HepG2 (cell line): ENCODE results near the gene HAPLN2. TPM values are rescaled to one million over a fixed set of nuclear protein-coding genes. Genes with fewer than 3 reads are reported as not detected.

Experiments
- ATAC-seq: fragments of 200-7000 bp; cut with Tn5 transposase; 3 replicates; pipeline ENCODE4 v1.9.1; 2020; ENCODE audit warnings: mild to moderate bottlenecking, moderate library complexity
- BruUV-seq: library from RNA; stranded (reverse); fragments of 400-500 nt; replicated peaks from 2 replicates; lab custom pipeline; 2021; lab: Mats Ljungman, UMichigan
- CTCF ChIA-PET: fragments of 300-600 bp; formaldehyde crosslinking; extraction: SDS; loops from one replicate; lab custom pipeline; 2021; ENCODE audit warnings: low total read pairs, inconsistent platforms, low intra/inter-chr PET ratio; lab: Yijun Ruan, JAX
- POLR2A ChIA-PET: fragments of 350-600 bp; sonication (Branson Sonifier 250); formaldehyde crosslinking; loops from one replicate; lab custom pipeline; 2020; ENCODE audit warnings: antibody characterized with exemption, inconsistent platforms; lab: Yijun Ruan, JAX
- DNase-seq: peaks from one replicate; pipeline ENCODE4 v3.0.0-alpha.2; 2015; ENCODE audit warnings: low spot score
- FAIRE-seq: peaks from 3 replicates; lab custom pipeline; 2011; peaks lifted over from hg19 to GRCh38; lab: Jason Lieb, UNC
- H2AFZ ChIP-seq: one replicate; pipeline ENCODE4 v1.6.1; 2011; ENCODE audit warnings: low read length, inconsistent platforms
- H3K27ac ChIP-seq: fragments of 300-600 bp; 3 replicates; pipeline ENCODE4 v1.8.0; 2011; ENCODE audit warnings: mixed run types, mild to moderate bottlenecking, mixed read lengths, low read length, inconsistent platforms; ENCODE audit not compliant: insufficient read depth; ENCODE audit errors: extremely low read length
- H3K27me3 ChIP-seq, 2 experiments: fragments of 200-600 bp in 1 of 2; 2 replicates in 1 of 2; 3 replicates in 1 of 2; pipeline versions ENCODE4 v1.6.0 to v1.8.0; 2011; ENCODE audit warnings: low read length in 2 of 2, mild to moderate bottlenecking in 2 of 2, moderate library complexity in 2 of 2, inconsistent platforms in 1 of 2; ENCODE audit not compliant: insufficient read depth in 2 of 2, control insufficient read depth in 1 of 2
- H3K36me3 ChIP-seq, 2 experiments: fragments of 200-600 bp in 1 of 2; replicated peaks in 1 of 2; 2 replicates in 1 of 2; 3 replicates in 1 of 2; pipeline versions ENCODE4 v1.5.1 to v1.8.0; 2011; ENCODE audit warnings: low read length in 2 of 2, inconsistent platforms in 1 of 2; ENCODE audit not compliant: insufficient read depth in 2 of 2, control insufficient read depth in 1 of 2
- H3K4me1 ChIP-seq: 2 replicates; pipeline ENCODE4 v1.5.1; 2012; ENCODE audit warnings: low read length, inconsistent platforms; ENCODE audit not compliant: insufficient read depth
- H3K4me2 ChIP-seq: 2 replicates; pipeline ENCODE4 v1.6.0; 2011; ENCODE audit warnings: low read depth, low read length, inconsistent platforms
- H3K4me3 ChIP-seq, 3 experiments: fragments of 200-600 bp in 1 of 3; sonication (generic), shearing (Covaris generic) in 1 of 3; replicated peaks in 1 of 3; 2 replicates each; pipeline ENCODE4 v1.5.1; 2011 to 2016; ENCODE audit warnings: low read length in 3 of 3, inconsistent platforms in 2 of 3, low read depth in 2 of 3, mild to moderate bottlenecking in 2 of 3, control low read depth in 1 of 3, mixed read lengths in 1 of 3; ENCODE audit not compliant: insufficient read depth in 1 of 3
- H3K79me2 ChIP-seq: one replicate; pipeline ENCODE4 v1.6.1; 2011; ENCODE audit warnings: low read length, inconsistent platforms; ENCODE audit not compliant: insufficient read depth
- H3K9ac ChIP-seq: 2 replicates; pipeline ENCODE4 v1.6.0; 2011; ENCODE audit warnings: mild to moderate bottlenecking, low read depth, low read length, inconsistent platforms; ENCODE audit not compliant: insufficient read depth
- H3K9me3 ChIP-seq: 2 replicates; pipeline ENCODE4 v1.5.1; 2012; ENCODE audit warnings: mild to moderate bottlenecking, low read length
- H4K20me1 ChIP-seq: 2 replicates; pipeline ENCODE4 v1.6.0; 2011; ENCODE audit warnings: inconsistent platforms, mild to moderate bottlenecking, low read length, moderate library complexity; ENCODE audit not compliant: insufficient read depth
- AHR ChIP-seq: IDR thresholded peaks from 2 replicates; pipeline ENCODE4 v1.6.1; 2018; ENCODE audit warnings: missing genetic modification reagents, missing compliant biosample characterization
- CHCHD3 ChIP-seq: sonication (generic); formaldehyde crosslinking; IDR thresholded peaks from 2 replicates; pipeline ENCODE4 v1.8.0; 2022; ENCODE audit warnings: mild to moderate bottlenecking, missing genetic modification reagents, moderate library complexity
- FOSL2 ChIP-seq: sonication (generic); formaldehyde crosslinking; IDR thresholded peaks from 2 replicates; pipeline ENCODE4 v1.4.0; 2020; ENCODE audit warnings: missing genetic modification reagents
- FOXA1 ChIP-seq, 2 experiments: fragments of 450-650 bp in 1 of 2; sonication (generic) in 1 of 2; formaldehyde crosslinking in 1 of 2; IDR thresholded peaks; 2 replicates each; pipeline versions ENCODE4 v1.4.0 to v1.6.1; 2016 to 2020; ENCODE audit warnings: missing genetic modification reagents in 1 of 2
- PHF8 ChIP-seq: sonication (generic); formaldehyde crosslinking; IDR thresholded peaks from 2 replicates; pipeline ENCODE4 v1.5.0; 2020; ENCODE audit warnings: missing genetic modification reagents
- SP2 ChIP-seq: sonication (generic); formaldehyde crosslinking; IDR thresholded peaks from 2 replicates; pipeline ENCODE4 v1.5.1; 2020; ENCODE audit warnings: mild to moderate bottlenecking, missing genetic modification reagents
- ZBTB38 ChIP-seq: sonication (generic); formaldehyde crosslinking; IDR thresholded peaks from 2 replicates; pipeline ENCODE4 v1.5.1; 2020; ENCODE audit warnings: mild to moderate bottlenecking, missing genetic modification reagents
- ZNF207 ChIP-seq: fragments of 450-650 bp; IDR thresholded peaks from 2 replicates; pipeline ENCODE4 v1.6.1; 2016; ENCODE audit warnings: antibody characterized with exemption, borderline replicate concordance
- ZNF24 ChIP-seq: fragments of 450-650 bp; IDR thresholded peaks from 2 replicates; pipeline ENCODE4 v1.6.1; 2017; ENCODE audit warnings: antibody characterized with exemption, mild to moderate bottlenecking
- ZNF562 ChIP-seq: sonication (generic); formaldehyde crosslinking; IDR thresholded peaks from 2 replicates; pipeline ENCODE4 v1.8.0; 2022; ENCODE audit warnings: missing genetic modification reagents, borderline replicate concordance
- WGBS: methylation state at CpG from one replicate; pipeline ENCODE4 v1.1.6; 2017; ENCODE audit warnings: low lambda C conversion rate; 5-methylcytosine and 5-hydroxymethylcytosine counted together
- in situ Hi-C: cut with HindIII; loops from 2 replicates; pipeline ENCODE4 v1.10.0; 2017; ENCODE audit warnings: low pct_unique_long_range_greater_than_20kb; ENCODE audit not compliant: extremely low pct_ligation_motif_present
- intact Hi-C: fragments of 100-400 bp; cut with micrococcal nuclease; formaldehyde crosslinking; loops from one replicate; pipeline ENCODE4 v1.10.0; 2022; ENCODE audit not compliant: unreplicated experiment
- polyA plus RNA-seq, 8 experiments: library from polyadenylated mRNA; depleted of rRNA in 3 of 8; stranded (reverse) in 7 of 8; unstranded in 1 of 8; fragments of >200 nt; fragmentation: Illumina TruSeq in 4 of 8; extraction: Trizol in 4 of 8; gene quantifications; 2 replicates each; pipeline versions ENCODE4 v1.2.1 to v1.2.3, GENCODE V29; 2011 to 2016; ENCODE audit warnings: low read depth in 4 of 8, missing spikeins in 1 of 8, mixed read lengths in 1 of 8; ENCODE audit not compliant: insufficient read depth in 1 of 8
- total RNA-seq, 5 experiments: library from RNA; depleted of rRNA; stranded (reverse); fragments of >200 nt; fragmentation: Illumina TruSeq; extraction: Trizol; gene quantifications; 2 replicates each; pipeline ENCODE4 v1.2.3, GENCODE V29; 2016; ENCODE audit warnings: low read depth in 1 of 5
- TF ChIP-seq, protein P1 (sequence below): sonication (generic); formaldehyde crosslinking; conservative IDR thresholded peaks from 2 replicates; pipeline ENCODE4 v1.8.0; 2022; ENCODE audit warnings: missing genetic modification reagents
- TF ChIP-seq, protein P2 (sequence below): sonication (generic); formaldehyde crosslinking; conservative IDR thresholded peaks from 2 replicates; pipeline ENCODE4 v1.4.0; 2020; ENCODE audit warnings: missing genetic modification reagents
- TF ChIP-seq, protein P3 (sequence below): sonication (generic); formaldehyde crosslinking; IDR thresholded peaks from 2 replicates; pipeline ENCODE4 v1.4.0; 2020; ENCODE audit warnings: missing genetic modification reagents, mild to moderate bottlenecking, borderline replicate concordance
- TF ChIP-seq, protein P4 (sequence below): sonication (generic); formaldehyde crosslinking; IDR thresholded peaks from 2 replicates; pipeline ENCODE4 v1.4.0; 2020; ENCODE audit warnings: mild to moderate bottlenecking, missing genetic modification reagents

The HAPLN2 gene
- total and polyA plus RNA-seq, 2 of the 13 experiments (the other 11 are each of a cell fraction or from before 2014, with no cell fraction given) = not detected

DNA sequence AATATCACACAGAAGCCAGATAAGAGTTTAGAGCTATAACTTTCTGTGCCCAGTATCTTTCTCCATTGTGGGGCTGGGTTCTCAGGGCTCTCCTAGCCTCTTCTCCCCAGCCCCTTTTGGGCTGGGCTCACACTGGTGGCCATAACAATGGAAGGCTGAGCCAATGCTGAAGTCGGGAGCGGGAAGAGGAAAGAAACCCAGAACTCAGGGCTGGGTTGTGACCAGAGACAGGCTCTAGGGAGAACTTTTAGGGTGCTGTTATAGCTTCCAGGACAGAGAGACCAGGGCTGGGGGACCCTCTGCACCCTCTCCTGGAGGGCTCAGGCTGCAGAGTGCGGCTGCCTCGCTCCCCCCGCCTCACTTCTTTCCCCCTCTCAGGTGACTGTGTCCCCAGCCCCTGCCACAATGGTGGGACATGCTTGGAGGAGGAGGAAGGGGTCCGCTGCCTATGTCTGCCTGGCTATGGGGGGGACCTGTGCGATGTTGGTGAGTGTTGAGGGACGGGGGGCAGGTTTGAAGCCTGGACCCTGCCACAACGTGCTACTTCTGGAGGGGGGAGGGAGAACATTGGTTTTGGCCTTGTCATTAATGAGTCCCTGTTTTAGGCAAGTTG is 36.8 kb downstream of the HAPLN2 start (continued):
- TF ChIP-seq, protein P1, sequence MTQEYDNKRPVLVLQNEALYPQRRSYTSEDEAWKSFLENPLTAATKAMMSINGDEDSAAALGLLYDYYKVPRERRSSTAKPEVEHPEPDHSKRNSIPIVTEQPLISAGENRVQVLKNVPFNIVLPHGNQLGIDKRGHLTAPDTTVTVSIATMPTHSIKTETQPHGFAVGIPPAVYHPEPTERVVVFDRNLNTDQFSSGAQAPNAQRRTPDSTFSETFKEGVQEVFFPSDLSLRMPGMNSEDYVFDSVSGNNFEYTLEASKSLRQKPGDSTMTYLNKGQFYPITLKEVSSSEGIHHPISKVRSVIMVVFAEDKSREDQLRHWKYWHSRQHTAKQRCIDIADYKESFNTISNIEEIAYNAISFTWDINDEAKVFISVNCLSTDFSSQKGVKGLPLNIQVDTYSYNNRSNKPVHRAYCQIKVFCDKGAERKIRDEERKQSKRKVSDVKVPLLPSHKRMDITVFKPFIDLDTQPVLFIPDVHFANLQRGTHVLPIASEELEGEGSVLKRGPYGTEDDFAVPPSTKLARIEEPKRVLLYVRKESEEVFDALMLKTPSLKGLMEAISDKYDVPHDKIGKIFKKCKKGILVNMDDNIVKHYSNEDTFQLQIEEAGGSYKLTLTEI (CRISPR knock-in tag) = no peak
- TF ChIP-seq, protein P2, sequence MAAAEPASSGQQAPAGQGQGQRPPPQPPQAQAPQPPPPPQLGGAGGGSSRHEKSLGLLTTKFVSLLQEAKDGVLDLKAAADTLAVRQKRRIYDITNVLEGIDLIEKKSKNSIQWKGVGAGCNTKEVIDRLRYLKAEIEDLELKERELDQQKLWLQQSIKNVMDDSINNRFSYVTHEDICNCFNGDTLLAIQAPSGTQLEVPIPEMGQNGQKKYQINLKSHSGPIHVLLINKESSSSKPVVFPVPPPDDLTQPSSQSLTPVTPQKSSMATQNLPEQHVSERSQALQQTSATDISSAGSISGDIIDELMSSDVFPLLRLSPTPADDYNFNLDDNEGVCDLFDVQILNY (CRISPR knock-in tag) = no peak

GRCh38 chr1:156656806-156657740 is 37.9 kb downstream of the HAPLN2 start:
- Histone ChIP-seq H2AFZ (no peak overlapping the region), H3K27me3 (no peaks in the 10 kb centered on the region; a peak in 1 of 5 replicates), H3K36me3 (peaks cover 1 to 5% of the 10 kb centered on the region in 2 experiments; a peak in 1 of 5 replicates), H4K20me1 (peaks cover 78% of the 10 kb centered on the region), H3K27ac (no peak overlapping the region), H3K9me3 (no peaks in the 10 kb centered on the region), H3K4me1 (peaks cover 51% of the 10 kb centered on the region), H3K79me2 (peaks cover 20% of the 10 kb centered on the region), H3K4me3 (peak overlapping the region in 1 of 3 experiments; percentile 56; a peak in 2 of 6 replicates), H3K9ac (no peak overlapping the region), H3K4me2 (peak overlapping the region; percentile 96)
- in situ Hi-C loops = no loop called here
- CTCF ChIA-PET = interaction anchor here (1.7 to 6.4 kb wide), 4 partner anchors 21 to 38 kb away, joined by 4 to 166 read pairs (median 12); partner anchors contain the start of genes HAPLN2 and NES
- POLR2A ChIA-PET = interaction anchor here (11.4 kb wide), 1 partner anchor 17 kb away, joined by 189 read pairs; the partner anchor contains the start of gene NES
- ATAC-seq (peak; percentile 12), FAIRE-seq (no peak), DNase-seq (no peak)
- 68% methylated on average over 47 of the region's 54 CpGs for WGBS
- intact Hi-C loops = loop anchor here (1.0 kb wide), 1 partner anchor 32 kb away; no protein-coding TSS in a partner anchor
- BruUV-seq = no TSS peak
- TF ChIP-seq FOSL2 (CRISPR knock-in tag) (peak; percentile 8; the same call in 1 of the 2 replicates), ZNF24 (no peak), AHR (CRISPR knock-in tag) (peak; percentile 83; the same call in 1 of the 2 replicates), ZNF562 (CRISPR knock-in tag) (no peak), ZNF207 (no peak), FOXA1 (IDR thresholded peaks at IDR 0.05) (no peak), FOXA1 (CRISPR knock-in tag; IDR thresholded peaks at IDR 0.05) (no peak), ZBTB38 (CRISPR knock-in tag) (0 out of 2 replicates have a peak, but pooled peaks have one; percentile 5), SP2 (CRISPR knock-in tag) (no peak), CHCHD3 (CRISPR knock-in tag) (no peak), PHF8 (no peak)
- TF ChIP-seq, protein P3, sequence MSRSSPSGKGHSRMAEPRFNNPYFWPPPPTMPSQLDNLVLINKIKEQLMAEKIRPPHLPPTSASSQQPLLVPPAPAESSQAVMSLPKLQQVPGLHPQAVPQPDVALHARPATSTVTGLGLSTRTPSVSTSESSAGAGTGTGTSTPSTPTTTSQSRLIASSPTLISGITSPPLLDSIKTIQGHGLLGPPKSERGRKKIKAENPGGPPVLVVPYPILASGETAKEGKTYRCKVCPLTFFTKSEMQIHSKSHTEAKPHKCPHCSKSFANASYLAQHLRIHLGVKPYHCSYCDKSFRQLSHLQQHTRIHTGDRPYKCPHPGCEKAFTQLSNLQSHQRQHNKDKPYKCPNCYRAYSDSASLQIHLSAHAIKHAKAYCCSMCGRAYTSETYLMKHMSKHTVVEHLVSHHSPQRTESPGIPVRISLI (CRISPR knock-in tag) = no peak
- TF ChIP-seq, protein P4, sequence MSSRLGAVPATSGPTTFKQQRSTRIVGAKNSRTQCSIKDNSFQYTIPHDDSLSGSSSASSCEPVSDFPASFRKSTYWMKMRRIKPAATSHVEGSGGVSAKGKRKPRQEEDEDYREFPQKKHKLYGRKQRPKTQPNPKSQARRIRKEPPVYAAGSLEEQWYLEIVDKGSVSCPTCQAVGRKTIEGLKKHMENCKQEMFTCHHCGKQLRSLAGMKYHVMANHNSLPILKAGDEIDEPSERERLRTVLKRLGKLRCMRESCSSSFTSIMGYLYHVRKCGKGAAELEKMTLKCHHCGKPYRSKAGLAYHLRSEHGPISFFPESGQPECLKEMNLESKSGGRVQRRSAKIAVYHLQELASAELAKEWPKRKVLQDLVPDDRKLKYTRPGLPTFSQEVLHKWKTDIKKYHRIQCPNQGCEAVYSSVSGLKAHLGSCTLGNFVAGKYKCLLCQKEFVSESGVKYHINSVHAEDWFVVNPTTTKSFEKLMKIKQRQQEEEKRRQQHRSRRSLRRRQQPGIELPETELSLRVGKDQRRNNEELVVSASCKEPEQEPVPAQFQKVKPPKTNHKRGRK (CRISPR knock-in tag) = no peak
